Placental pericyte (primary cell): ENCODE results near the gene MTA3. TPM values are rescaled to one million over a fixed set of nuclear protein-coding genes. Genes with fewer than 3 reads are reported as not detected.

Experiments
- small RNA-seq: library from RNA; depleted of rRNA; stranded (forward); fragments of <200 nt; gene quantifications from one replicate; pipeline ENCODE3, GENCODE V24; 2012; ENCODE audit warnings: low replicate concordance
- total RNA-seq: library from RNA; depleted of rRNA; stranded (reverse); fragments of >200 nt; gene quantifications from 2 replicates; pipeline ENCODE4 v1.2.3, GENCODE V29; 2012

MTA3 gene
- total RNA-seq, result 23.3 and 32.4 TPM in 2 replicates

GRCh38 chr2:42568401-42569115 lies at the start of gene MTA3:
Gene MTA3, plus strand, starts transcription at chr2:42568632. Its CDS starts 114 bp downstream, at chr2:42568746.

GRCh38 chr2:42764096-42764495 lies 195.7 kb downstream of the MTA3 start, which contains the start of gene OXER1:
Gene OXER1, minus strand, starts transcription at chr2:42764135. Its CDS starts 73 bp downstream, at chr2:42764062.

GRCh38 chr2:42792583-42793333 lies 224.3 kb downstream of the MTA3 start, which contains the start of gene HAAO:
Gene HAAO, minus strand, starts transcription at chr2:42792583. Its CDS starts 47 bp downstream, at chr2:42792536.

Small RNA genes lying within 50 kb of the gene (small RNA-seq; reads per million reads assigned to genes)
- gene AC074375.1 (not detected), gene RNU6-137P (not detected)

Other genes with a start within 250 kb of the MTA3 start
- 156 and 242 TPM in 2 replicates for gene COX7A2L, start 207.4 kb upstream of the MTA3 start, total RNA-seq
- gene KCNG3, start 74.7 kb upstream of the MTA3 start, total RNA-seq, result not detected in 2 replicates
- gene OXER1, start 195.5 kb downstream of the MTA3 start, total RNA-seq, result not detected in 2 replicates
- gene HAAO, start 224.0 kb downstream of the MTA3 start, total RNA-seq, result 0.14 and 0.66 TPM in 2 replicates